Osteoblast (primary cell): ENCODE data around the gene SERPINI1. TPM values are rescaled to one million over a fixed set of nuclear protein-coding genes. Genes with fewer than 3 reads are reported as not detected.

Source experiments
- DNase-seq: peaks from one replicate; pipeline ENCODE4 v3.0.0; 2011; ENCODE audit warnings: low spot score, mixed read lengths; ENCODE audit not compliant: insufficient read length; ENCODE audit errors: missing footprints
- H2AFZ ChIP-seq: 2 replicates; pipeline ENCODE4 v1.6.0; 2011; ENCODE audit warnings: mild to moderate bottlenecking, low read length
- H3K27ac ChIP-seq: 2 replicates; pipeline ENCODE4 v1.5.1; 2011; ENCODE audit warnings: mild to moderate bottlenecking, low read depth, low read length, moderate library complexity
- H3K27me3 ChIP-seq: 2 replicates; pipeline ENCODE4 v1.6.0; 2012; ENCODE audit warnings: mild to moderate bottlenecking, control low read depth, inconsistent platforms, low read length, moderate library complexity; ENCODE audit not compliant: insufficient read depth
- H3K36me3 ChIP-seq: 2 replicates; pipeline ENCODE4 v1.5.1; 2011; ENCODE audit warnings: mild to moderate bottlenecking, low read length, control low read depth, moderate library complexity; ENCODE audit not compliant: insufficient read depth
- H3K4me1 ChIP-seq: 2 replicates; pipeline ENCODE4 v1.5.1; 2011; ENCODE audit warnings: mild to moderate bottlenecking, low read length, control low read depth, moderate library complexity; ENCODE audit not compliant: insufficient read depth
- H3K4me2 ChIP-seq: 2 replicates; pipeline ENCODE4 v1.6.0; 2011; ENCODE audit warnings: mild to moderate bottlenecking, low read length; ENCODE audit not compliant: insufficient read depth
- H3K4me3 ChIP-seq: fragments of 200-600 bp; sonication (generic); 3 replicates; pipeline ENCODE4 v1.5.1; 2012; ENCODE audit warnings: mild to moderate bottlenecking, low read length, inconsistent platforms; ENCODE audit not compliant: insufficient read depth
- H3K79me2 ChIP-seq: 2 replicates; pipeline ENCODE4 v1.6.0; 2012; ENCODE audit warnings: mild to moderate bottlenecking, low read length, control low read depth, inconsistent platforms; ENCODE audit not compliant: insufficient read depth
- H3K9me3 ChIP-seq: 2 replicates; pipeline ENCODE4 v1.5.1; 2011; ENCODE audit warnings: low read depth, low read length, control low read depth
- H4K20me1 ChIP-seq: 2 replicates; pipeline ENCODE4 v1.6.0; 2012; ENCODE audit warnings: mild to moderate bottlenecking, low read length, control low read depth; ENCODE audit not compliant: insufficient read depth
- total RNA-seq: library from RNA; depleted of rRNA; stranded (reverse); fragments of >200 nt; gene quantifications from 2 replicates; pipeline ENCODE4 v1.2.3, GENCODE V29; 2012
- TF ChIP-seq, protein P1 (sequence below): IDR thresholded peaks from 2 replicates; pipeline ENCODE4 v1.5.1; 2011; ENCODE audit warnings: mild to moderate bottlenecking, low read depth, low read length, moderate library complexity; ENCODE audit errors: extremely low read depth

Gene SERPINI1
- total RNA-seq, 1 donor: 1.4 TPM

DNA sequence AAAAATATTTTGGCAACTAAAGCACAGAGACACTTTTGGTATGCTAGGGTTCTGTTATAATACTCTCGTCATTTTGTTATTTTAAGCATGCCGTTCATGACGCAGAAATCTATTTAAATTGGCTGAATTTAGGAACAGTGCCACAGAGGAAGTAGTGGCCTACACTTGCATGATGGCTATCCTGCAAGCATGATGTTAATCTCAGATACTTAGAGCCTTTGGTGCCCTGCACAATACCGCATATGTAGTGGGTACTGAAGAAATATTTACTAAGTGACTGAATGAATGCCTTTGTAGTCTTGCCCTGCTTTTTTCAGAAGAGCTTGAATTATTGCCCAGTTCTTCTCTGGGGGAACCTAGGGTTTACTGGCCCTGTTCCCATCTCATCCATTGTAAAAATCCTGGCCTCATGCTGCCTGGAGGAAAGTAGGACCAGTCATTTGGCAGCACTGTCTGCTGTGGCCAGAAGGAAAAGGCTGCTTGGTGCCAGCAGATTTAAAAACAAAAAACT, 79.0 kb downstream of the SERPINI1 start:
- no peaks in the 10 kb centered on the region for H3K9me3 ChIP-seq
- H3K4me1 ChIP-seq: peaks cover 34% of the 10 kb centered on the region
- H3K36me3 ChIP-seq: no peaks in the 10 kb centered on the region
- TF ChIP-seq, protein P1, sequence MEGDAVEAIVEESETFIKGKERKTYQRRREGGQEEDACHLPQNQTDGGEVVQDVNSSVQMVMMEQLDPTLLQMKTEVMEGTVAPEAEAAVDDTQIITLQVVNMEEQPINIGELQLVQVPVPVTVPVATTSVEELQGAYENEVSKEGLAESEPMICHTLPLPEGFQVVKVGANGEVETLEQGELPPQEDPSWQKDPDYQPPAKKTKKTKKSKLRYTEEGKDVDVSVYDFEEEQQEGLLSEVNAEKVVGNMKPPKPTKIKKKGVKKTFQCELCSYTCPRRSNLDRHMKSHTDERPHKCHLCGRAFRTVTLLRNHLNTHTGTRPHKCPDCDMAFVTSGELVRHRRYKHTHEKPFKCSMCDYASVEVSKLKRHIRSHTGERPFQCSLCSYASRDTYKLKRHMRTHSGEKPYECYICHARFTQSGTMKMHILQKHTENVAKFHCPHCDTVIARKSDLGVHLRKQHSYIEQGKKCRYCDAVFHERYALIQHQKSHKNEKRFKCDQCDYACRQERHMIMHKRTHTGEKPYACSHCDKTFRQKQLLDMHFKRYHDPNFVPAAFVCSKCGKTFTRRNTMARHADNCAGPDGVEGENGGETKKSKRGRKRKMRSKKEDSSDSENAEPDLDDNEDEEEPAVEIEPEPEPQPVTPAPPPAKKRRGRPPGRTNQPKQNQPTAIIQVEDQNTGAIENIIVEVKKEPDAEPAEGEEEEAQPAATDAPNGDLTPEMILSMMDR: no peak
- no peaks in the 10 kb centered on the region for H4K20me1 ChIP-seq
- H3K79me2 ChIP-seq: no peaks in the 10 kb centered on the region
- peak; percentile 84 for DNase-seq
- peak overlapping the region; percentile 32 for H3K4me2 ChIP-seq
- peak overlapping the region; percentile 50 for H3K27ac ChIP-seq
- no peaks in the 10 kb centered on the region for H3K27me3 ChIP-seq
- H3K4me3 ChIP-seq: peak overlapping the region; percentile 10
- H2AFZ ChIP-seq: no peak overlapping the region

DNA sequence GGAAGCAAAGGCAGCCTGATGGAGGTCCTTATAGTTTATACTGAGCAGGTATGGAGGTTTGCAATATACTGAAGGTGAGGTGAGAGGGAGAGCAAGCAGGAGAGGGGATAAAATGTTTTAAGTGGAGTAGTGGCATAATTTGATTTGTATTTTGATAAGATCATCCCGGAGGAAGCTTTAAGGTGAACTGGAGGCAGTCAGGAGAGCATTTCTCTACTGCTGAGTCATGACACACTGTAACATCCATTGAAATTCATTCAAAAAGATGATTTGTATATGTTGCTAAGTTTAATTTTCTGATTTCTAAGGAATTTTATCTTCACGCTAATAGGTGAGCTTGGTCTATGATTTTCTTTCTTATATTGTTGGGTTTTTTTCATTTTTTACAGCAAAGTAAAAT, 81.4 kb downstream of the SERPINI1 start:
- Histone ChIP-seq H3K9me3 (no peaks in the 10 kb centered on the region), H3K27ac (no peak overlapping the region), H4K20me1 (no peaks in the 10 kb centered on the region), H3K27me3 (no peaks in the 10 kb centered on the region), H3K4me2 (no peak overlapping the region), H3K4me3 (no peak overlapping the region), H3K79me2 (no peaks in the 10 kb centered on the region), H3K4me1 (peaks cover 24% of the 10 kb centered on the region), H2AFZ (no peak overlapping the region), H3K36me3 (no peaks in the 10 kb centered on the region)
- TF ChIP-seq, protein P1: no peak
- no peak for DNase-seq

- Histone ChIP-seq H3K79me2 (no peaks in the 10 kb centered on the region), H3K9me3 (no peaks in the 10 kb centered on the region), H3K27ac (no peak overlapping the region), H3K36me3 (no peaks in the 10 kb centered on the region), H3K4me2 (no peak overlapping the region), H4K20me1 (no peaks in the 10 kb centered on the region), H3K4me1 (peaks cover under 1% of the 10 kb centered on the region), H3K4me3 (no peak overlapping the region), H2AFZ (no peak overlapping the region), H3K27me3 (no peaks in the 10 kb centered on the region)
- DNase-seq: no peak
- TF ChIP-seq, protein P1: no peak
These were observed 84.8 kb downstream of the SERPINI1 start for GRCh38 chr3:167820102-167820865.

GRCh38 chr3:167821248-167821805, 85.8 kb downstream of the SERPINI1 start:
- Histone ChIP-seq H3K4me2 (no peak overlapping the region), H3K9me3 (no peaks in the 10 kb centered on the region), H3K4me1 (no peaks in the 10 kb centered on the region), H4K20me1 (no peaks in the 10 kb centered on the region), H3K4me3 (no peak overlapping the region), H3K36me3 (no peaks in the 10 kb centered on the region), H3K79me2 (no peaks in the 10 kb centered on the region), H2AFZ (no peak overlapping the region), H3K27me3 (no peaks in the 10 kb centered on the region), H3K27ac (no peak overlapping the region)
- DNase-seq: no peak
- TF ChIP-seq, protein P1: no peak
